Activated CD4-positive, CD25-positive, alpha-beta regulatory T cell (primary cell): ENCODE results near the gene DUSP8.
"Not testable (repeated sequence)": the region's sequence is repeated elsewhere in the genome, so short reads cannot be mapped to it uniquely, and the experiment has no call there.

Source experiments
- DNase-seq, 4 experiments: peaks; one replicate each; lab custom pipeline; 2025; lab: John Stamatoyannopoulos, UW

The DUSP8 gene, protein sequence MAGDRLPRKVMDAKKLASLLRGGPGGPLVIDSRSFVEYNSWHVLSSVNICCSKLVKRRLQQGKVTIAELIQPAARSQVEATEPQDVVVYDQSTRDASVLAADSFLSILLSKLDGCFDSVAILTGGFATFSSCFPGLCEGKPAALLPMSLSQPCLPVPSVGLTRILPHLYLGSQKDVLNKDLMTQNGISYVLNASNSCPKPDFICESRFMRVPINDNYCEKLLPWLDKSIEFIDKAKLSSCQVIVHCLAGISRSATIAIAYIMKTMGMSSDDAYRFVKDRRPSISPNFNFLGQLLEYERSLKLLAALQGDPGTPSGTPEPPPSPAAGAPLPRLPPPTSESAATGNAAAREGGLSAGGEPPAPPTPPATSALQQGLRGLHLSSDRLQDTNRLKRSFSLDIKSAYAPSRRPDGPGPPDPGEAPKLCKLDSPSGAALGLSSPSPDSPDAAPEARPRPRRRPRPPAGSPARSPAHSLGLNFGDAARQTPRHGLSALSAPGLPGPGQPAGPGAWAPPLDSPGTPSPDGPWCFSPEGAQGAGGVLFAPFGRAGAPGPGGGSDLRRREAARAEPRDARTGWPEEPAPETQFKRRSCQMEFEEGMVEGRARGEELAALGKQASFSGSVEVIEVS

DNA sequence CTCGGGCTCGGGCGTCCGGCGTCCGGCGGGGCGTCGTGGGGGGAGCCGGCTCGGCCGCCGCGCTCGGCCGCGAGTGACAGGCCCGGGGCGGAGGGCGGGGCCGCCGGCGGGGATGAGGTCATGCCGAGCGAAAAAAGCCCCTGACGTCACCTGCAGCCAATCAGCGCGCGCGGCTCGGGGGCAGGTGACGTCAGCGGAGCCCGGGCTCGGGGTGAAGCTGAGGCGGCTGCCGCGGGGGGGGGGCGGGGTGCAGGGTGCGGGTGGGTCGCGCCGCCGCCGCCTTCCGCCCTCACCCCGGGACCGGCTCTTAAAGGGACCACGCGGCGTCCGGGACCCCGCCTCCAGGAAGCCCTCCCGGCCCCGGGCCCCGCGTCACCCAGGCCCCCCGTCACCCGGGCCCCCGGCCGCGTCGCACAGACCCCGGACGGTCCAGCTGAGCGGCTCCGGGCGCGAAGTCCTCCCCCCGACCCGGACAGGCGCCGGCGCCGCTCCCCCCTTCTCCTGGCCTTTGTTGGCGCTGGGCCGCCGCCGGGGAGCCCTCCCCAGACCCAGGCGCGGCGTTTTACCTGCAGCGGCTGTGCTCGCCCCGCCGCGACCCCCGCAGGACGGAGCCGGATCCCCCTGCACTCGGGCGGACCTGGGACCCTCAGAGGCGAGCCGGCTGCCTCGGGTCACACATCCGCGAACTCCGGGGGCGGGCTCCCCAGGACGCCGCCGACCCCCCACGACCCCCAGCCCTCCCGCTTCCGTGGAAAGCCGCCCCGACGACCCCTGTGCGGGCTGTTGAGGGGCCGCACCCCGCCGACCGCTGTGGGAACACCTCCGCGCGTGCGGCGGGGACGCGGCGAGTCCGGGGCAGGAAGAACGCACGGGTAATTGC, at the start of gene DUSP8:
DUSP8 (minus strand) TSS at position 75 of the 880 bp plus-strand sequence. CDS start 6,445 bp downstream, outside the sequence.
- peak; percentile 75 to 92 (median 89) for DNase-seq

DNA sequence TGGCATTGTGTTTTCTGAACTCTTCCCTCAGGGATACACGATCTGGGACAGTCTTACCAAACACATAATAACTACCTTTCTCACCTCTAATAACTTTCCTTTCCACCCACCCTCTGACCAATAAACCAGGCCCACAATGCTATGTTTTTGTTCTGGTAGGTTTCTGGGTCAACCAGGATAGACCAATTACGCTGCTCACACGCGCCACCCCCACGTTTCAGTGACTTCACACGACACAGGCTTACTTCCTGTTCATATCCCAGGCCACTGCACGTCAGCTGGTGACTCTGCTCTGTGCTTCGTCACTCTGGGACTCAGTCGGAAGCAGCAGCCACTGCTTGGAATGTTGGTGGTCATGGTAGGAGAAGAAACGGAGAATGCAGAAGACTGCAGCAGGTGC, 47.4 kb upstream of the DUSP8 start:
- DNase-seq = no peak

DNA sequence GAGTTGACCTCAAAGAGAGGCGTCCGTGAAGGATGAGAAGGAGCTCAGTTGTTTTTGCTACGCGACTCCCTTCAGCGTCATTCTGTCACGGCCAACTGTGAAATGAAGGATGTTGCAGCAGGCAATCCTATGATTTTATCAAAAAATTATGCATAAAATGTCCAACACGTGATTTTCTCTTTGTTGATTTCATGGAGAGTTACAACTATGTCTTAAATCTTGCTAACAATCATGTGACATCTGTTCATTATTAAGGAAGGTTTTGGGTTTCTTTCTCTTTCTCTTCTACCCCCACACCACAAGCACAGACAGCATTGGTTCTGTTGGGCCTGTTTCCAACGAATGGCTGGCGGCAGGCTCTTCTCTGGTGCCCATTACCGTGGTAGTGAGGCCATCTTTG, 46.2 kb upstream of the DUSP8 start:
- DNase-seq = no peak

DNA sequence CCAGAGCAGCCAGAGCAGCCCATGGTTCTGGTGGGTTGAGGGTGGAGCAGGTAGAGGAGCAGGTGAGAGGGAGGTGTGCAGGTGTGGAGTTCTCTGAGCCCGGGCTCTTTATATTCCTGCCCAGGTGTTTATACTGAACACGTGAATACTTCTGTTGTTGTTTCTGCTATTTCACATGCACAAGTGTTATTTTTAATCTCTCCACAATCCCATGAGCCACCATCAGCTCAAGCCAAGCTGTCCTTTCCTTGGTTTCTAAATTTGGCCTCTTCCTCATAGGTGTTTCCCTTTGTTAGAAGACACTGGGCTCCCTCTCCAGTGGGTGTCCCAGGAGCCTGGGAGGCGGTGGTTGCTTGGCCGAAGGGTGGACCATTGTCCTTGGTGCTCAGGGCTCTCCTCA, 36.3 kb upstream of the DUSP8 start, which contains the start of gene KRTAP5-3:
KRTAP5-3 (minus strand) TSS at position 101 of the 400 bp plus-strand sequence; CDS start at position 23, 78 bp downstream.
- DNase-seq = no peak

DNA sequence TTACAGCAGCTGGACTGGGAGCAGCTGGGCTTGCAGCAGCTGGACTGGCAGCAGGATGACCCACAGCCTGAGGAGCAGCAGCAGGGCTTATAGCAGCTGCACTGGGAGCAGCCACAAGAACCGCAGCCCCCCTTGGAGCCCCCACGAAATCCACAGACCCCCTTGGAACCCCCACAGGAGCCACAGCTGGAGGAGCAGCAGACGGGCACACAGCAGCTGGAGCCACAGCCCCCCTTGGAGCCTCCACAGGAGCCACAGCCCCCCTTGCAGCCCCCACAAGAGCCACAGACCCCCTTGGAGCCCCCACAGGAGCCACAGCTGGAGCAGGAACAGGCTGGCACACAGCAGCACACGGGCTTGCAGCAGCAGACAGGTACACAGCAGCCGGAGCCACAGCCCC, 35.8 kb upstream of the DUSP8 start:
- not testable (repeated sequence) for DNase-seq

DNA sequence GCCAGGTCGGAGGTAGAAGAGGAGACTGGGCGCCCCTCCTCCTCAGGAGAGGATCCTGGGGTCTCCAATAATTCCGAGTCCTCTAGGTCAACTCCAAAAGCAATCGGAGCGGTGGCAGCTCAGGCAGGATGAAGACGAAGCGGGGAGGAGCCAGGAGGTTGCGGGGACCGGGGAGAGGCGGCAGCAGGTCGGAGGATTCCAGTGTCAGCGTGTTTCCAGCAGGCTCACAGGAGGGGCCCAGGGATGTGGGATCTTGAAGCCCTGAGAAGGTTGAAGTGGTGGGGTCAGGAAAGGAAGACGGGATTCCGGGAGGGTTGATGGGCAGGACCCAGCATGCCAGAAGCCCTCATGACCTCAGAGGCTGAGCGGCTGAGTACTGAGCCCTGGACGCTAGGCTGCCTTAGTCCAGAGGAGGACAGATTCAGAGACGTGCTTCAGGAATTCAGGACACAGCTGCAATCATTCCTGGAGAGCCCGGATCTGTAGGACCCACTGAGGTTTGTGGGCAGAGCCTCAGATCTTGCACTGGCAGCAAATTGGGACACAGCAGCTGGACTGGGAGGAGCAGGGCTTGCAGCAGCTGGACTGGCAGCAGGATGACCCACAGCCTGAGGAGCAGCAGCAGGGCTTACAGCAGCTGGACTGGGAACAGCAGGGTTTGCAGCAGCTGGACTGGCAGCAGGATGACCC, 35.2 kb upstream of the DUSP8 start:
- DNase-seq = not testable (repeated sequence)

DNA sequence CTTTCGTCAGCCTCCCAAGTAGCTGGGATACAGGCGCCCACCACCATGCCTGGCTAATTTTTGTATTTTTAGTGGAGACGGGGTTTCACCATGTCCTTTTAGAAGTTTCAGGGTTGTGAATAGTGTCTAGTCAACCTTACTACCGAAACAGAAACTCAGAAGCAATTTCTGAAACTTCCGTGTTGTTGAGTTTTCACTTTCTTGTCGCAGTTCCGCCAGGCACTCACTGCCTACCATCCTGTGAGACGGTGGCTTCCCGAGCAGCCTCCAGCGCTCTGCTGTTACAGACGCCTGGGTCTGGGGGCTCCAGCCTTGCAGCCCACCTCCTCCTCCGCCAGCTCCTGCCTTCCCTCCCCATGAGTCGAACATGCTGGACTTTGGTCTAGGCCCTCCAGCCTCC, 33.9 kb upstream of the DUSP8 start:
- not testable (repeated sequence) for DNase-seq

DNA sequence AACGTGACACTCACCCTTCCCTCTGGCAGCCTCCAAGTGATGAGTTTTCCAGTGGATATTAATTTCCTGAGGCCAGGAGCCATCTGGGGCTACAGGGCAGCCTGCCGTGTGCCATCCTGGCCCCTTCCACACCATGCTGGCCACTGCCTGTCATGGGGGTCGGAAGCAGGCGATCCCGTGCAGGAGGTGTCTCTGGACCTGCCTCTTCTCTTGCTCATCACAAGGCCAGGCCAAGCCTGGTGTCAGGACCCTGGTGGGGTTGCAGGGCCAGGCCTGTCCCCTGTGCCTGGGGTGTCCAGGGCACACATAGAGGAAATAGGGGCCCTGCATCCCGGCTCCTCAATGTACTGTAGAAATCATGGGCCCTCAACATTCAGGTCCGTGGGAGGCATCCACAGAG, 32.6 kb upstream of the DUSP8 start:
- DNase-seq = no peak

DNA sequence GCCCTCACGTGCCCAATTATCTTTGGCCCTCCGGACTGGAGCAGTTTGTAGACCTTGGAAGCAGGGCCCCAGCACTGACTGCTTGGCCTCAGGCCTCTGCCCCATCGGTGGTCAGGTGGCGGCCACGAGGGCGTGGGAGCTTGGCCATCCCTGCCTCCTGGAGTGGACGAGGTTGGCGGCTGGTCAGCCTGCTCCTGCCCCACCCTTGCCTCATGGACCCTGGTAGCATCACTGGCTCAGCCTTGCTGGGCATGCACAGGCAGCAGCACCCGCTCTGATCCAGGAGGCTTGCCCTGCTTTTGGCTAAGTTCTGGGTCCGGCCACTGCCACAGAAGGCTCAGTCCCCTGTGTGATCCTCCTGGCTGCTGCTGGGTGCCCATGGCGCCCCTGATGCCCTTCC, 32.1 kb upstream of the DUSP8 start:
- no peak for DNase-seq

DNA sequence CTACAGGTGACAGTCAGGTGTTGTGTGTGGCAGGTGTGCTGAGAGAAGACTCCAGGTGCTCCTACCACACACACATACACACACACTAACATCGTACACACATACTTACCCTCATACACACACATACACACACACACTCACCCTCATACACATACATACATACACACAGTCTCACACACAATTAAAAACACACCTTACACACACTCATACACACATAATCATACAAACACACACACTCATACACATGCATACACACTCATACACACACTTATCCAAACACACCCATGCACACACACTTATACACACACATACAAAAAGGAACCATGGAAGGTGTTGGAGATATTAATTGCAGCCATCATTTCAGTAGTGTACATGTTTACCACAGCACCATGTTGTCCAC, 31.6 kb upstream of the DUSP8 start:
- no peak for DNase-seq

DNA sequence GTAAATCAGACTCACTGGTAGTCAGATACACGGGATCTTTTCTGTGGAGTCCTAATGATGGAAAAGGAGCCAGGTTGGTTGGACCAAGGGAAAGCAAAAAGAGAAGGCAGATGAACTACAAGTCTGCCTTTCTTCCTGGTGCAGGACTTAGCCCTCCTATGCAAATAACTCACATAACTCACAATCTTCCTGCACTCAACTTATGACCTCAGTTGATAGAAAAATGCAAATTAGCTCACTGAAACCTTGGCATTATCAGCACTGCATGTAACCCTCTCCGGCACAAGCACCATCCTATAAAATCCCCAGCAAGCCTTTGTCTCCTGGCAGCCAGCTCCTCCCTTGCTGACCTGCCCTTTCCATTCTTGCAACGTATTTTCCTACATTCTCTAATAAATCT, 29.6 kb upstream of the DUSP8 start:
- DNase-seq = not testable (repeated sequence)

DNA sequence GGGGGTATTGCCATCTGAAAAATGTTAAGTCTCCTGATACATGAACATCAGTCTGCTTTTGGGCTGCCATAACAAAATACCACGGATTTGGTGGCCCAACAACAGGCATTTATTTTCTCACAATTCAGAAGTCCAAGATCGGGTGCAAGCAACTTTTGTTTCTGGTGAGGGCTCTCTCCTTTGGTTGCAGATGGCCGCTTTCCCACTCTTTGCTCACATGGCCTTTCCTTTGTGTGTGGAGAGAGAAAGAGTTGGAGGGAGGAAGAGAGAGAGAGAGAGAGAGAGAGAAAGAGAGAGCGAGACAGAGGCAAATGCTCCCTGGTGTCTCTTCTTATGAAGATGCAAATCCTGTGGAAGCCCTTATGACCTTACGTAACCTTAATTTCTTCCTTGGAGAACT, 28.6 kb upstream of the DUSP8 start:
- no peak for DNase-seq

DNA sequence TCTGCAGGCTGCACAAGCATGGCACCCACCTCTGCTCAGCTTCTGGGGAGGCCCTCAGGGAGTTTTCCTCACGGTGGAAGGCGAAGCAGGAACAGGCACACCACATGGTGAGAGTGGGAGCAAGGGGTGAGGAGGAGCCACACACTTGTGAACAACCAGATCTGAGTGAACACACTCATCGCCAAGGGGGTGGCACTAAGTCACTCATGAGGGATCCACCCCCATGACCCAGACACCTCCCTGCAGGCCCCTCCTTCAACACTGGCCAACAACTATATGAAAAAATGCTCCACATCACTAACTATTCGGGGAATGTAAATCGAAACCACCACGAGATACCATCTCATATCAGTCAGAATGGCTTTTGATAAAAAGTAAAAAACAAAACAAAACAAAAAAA, 26.7 kb upstream of the DUSP8 start:
- no peak for DNase-seq

DNA sequence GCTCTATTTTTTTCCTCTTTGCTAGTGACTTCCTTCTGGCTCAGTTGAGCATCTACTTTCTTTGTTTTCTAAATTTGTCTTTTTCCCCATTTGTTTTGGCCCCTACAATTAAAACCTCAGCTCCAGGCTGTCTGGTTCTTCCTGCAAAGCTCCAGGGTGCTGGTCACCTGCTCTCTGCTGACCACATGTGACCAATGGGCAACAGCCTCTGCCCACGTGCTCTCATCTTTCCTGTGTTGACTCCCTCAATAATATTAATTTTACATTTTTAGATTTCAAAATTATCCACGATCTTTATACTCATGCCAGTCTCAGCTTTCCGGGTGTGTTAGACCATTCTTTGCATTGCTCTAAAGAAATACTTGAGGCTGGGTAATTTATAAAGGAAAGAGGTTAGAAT, 26.3 kb upstream of the DUSP8 start:
- DNase-seq = not testable (repeated sequence)

DNA sequence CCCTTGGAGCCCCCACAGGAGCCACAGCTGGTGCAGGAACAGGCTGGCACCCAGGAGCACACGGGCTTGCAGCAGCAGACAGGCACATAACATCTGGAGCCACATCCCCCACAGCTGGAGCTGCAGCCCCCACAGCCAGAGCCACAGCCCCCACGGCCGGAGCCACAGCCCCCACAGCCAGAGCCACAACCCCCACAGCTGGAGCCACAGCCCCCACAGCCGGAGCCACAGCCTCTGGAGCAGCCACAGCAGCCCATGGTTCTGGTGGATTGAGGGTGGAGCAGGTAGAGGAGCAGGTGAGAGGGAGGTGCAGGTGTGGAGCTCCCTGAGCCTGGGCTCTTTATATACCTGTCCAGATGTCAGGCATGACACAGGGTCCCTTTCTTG, 25.9 kb upstream of the DUSP8 start, which contains the start of gene KRTAP5-2:
KRTAP5-2 (minus strand) TSS at position 301 of the 387 bp plus-strand sequence; CDS start at position 257, 44 bp downstream.
- no peak for DNase-seq

DNA sequence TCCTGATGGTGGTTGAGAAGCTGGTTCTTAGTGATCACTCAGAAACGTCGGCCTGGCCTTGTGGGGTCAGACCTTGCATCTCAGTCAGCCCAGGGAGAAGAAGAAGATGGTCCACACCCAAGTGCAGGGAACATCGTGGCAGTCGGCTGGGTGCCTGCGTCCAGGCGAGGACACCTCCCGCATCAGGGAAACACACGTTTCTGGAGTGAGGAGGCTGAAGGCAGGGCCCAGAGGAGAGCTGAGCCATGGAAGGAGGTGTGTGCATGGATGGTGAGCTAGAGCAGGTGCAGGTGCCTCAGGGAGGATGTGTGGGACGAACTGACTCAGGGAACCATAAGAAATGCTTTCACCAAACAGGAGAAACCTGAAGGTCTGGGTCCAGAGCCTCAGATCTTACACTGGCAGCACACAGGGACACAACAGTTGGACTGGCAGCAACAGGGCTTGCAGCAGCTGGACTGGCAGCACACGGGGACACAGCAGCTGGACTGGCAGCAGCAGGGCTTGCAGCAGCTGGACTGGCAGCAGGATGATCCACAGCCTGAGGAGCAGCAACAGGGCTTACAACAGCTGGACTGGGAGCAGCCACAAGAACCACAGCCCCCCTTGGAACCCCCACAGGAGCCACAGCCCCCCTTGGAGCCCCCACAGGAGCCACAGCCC, 25.4 kb upstream of the DUSP8 start:
- no peak for DNase-seq

DNA sequence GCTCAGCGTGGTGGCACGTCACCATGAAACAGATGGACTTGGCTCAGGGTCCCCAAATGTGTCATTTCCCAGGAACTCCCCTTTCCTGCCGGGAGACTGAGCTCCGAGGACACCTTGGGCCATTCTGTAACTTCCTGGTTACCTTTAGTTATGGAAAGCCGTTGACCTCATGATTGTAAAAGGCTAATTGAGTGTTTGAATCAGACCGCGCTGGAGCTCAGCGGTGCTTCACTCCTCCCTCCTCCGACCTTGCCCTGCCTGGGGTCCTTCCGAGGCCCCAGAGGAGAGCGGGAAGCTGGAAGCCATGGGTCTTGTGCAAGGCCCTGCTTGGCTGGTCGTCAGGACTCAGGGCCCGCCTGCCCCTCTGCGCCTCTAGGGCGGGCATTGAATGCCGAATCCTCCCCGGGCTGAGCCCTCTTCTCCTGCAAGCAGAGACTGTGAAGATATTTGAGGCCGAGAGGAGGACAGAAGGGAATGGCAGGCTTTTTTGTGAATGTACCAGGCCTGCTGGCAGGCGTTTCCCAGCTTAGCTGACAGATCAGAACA, 24.6 kb upstream of the DUSP8 start:
- not testable (repeated sequence) for DNase-seq

DNA sequence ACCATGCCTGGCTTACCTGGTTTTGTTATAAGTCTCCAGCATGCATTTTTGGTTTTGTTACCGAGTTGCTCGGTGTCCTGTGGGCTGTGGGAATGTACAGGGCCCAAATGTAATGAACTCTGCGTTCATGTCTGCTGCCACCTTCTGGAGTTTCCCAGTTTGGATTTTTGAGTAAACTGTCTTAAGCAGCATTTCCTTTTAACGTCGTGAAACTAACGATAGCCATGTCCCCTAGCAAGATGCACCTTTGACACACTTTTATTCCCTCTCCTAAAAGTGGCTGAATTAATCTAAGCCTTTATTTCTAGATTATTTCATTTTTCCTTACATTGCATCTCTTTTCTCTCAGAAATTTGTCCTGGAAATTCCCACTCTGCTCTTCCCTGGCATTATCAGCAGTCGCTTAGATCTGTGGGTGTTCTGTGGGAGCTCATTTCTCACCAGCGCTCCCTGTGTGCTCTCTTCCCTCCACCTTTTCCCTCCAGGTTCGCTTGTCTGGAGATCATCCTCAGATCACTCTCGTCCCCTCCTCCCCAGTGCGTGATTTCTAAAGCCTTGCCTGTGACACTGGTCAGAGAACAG, 24.0 kb upstream of the DUSP8 start:
- DNase-seq = not testable (repeated sequence)

DNA sequence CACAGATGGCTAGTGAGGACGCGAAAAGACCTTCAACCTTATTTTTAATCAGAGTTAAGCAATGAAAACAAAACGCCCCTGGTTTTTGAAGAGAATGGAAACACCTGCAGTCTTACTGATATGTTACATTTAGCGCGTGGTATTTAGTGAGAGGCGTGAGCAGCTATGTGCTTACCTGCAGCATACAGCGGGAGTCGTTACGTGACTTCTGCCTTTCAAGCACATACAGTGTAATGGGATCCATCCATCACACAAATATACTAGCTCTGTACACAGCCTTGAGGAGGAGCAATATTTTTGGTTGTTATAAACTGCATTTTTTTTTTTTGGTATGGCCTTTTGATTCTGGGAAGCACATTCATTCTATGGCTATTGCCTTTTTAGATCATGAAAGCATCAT, 20.6 kb upstream of the DUSP8 start:
- no peak for DNase-seq

DNA sequence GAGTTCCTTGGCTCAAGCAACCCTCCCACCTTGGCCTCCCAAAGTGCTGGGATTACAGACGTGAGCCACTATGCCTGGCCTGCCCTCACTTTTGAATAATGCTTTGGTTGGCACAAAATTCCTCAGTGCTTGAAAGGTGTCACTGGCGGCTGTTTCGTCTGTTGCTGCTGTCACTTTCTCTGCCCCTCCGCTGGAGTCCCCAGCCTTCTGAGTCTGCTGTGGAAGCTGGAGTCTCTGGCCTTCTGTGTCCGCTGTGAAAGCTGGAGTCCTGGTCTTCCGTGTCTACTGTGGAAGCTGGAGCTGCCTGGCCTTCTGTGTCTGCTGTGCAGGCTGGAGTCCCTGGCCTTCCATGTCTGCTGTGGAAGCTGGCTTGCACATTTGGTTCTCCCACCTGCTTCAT, 17.9 kb upstream of the DUSP8 start:
- no peak for DNase-seq
